ENCODE data around the gene BTF3L4.
"Not testable (repeated sequence)": the region's sequence is repeated elsewhere in the genome, so short reads cannot be mapped to it uniquely, and the experiment has no call there.

Gene BTF3L4

DNA sequence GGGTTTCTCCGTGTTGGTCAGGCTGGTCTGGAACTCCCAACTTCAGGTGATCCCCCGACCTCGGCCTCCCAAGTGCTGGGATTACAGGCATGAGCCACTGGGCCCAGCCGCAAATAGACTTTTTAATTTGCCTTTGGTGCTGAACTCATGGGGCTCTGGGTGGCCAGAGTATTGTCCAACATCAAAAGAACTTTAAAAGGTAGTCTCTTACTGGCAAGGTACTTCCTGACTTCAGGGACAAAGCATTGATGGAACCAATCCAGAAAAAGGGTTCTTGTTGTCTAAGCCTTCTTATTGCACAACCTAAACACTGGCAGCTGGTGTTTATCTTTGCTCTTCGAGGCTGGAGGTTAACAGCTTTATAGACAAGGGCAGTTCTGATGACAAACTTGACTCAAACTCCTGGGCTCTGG lies 18.7 kb upstream of the BTF3L4 start:
- H3K27me3 ChIP-seq: no peaks in the 10 kb centered on the region
- TF ChIP-seq, protein P1, sequence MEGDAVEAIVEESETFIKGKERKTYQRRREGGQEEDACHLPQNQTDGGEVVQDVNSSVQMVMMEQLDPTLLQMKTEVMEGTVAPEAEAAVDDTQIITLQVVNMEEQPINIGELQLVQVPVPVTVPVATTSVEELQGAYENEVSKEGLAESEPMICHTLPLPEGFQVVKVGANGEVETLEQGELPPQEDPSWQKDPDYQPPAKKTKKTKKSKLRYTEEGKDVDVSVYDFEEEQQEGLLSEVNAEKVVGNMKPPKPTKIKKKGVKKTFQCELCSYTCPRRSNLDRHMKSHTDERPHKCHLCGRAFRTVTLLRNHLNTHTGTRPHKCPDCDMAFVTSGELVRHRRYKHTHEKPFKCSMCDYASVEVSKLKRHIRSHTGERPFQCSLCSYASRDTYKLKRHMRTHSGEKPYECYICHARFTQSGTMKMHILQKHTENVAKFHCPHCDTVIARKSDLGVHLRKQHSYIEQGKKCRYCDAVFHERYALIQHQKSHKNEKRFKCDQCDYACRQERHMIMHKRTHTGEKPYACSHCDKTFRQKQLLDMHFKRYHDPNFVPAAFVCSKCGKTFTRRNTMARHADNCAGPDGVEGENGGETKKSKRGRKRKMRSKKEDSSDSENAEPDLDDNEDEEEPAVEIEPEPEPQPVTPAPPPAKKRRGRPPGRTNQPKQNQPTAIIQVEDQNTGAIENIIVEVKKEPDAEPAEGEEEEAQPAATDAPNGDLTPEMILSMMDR (IDR thresholded peaks at IDR 0.05; ENCODE audit: low read depth, low read length): no peak
- no peaks in the 10 kb centered on the region for H3K4me1 ChIP-seq
- DNase-seq: no peak
- no peaks in the 10 kb centered on the region for H3K9me3 ChIP-seq
- H3K4me3 ChIP-seq (ENCODE audit: low read depth, low read length): no peak overlapping the region
- no peaks in the 10 kb centered on the region for H3K36me3 ChIP-seq

DNA sequence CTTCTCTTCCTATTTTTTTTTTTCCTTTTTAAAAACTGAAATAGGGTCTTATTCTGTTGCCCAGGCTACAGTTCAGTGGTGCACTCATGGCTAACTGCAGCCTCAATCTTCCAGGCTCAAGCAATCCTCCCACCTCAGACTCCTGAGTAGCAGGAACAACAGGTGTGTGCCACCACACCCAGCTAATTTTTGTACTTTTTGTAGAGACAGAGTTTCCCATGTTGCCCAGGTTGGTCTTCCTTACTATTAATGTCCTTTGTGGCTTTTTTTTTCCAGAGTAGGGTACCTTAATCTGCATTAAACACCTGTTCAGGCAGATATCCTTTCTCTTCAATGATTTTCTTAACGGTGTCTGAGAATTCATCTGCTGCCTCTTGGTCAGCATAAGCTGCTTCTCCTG lies 18.2 kb upstream of the BTF3L4 start:
- TF ChIP-seq, protein P1 (IDR thresholded peaks at IDR 0.05; ENCODE audit: low read depth, low read length): no peak
- H3K36me3 ChIP-seq: no peaks in the 10 kb centered on the region

DNA sequence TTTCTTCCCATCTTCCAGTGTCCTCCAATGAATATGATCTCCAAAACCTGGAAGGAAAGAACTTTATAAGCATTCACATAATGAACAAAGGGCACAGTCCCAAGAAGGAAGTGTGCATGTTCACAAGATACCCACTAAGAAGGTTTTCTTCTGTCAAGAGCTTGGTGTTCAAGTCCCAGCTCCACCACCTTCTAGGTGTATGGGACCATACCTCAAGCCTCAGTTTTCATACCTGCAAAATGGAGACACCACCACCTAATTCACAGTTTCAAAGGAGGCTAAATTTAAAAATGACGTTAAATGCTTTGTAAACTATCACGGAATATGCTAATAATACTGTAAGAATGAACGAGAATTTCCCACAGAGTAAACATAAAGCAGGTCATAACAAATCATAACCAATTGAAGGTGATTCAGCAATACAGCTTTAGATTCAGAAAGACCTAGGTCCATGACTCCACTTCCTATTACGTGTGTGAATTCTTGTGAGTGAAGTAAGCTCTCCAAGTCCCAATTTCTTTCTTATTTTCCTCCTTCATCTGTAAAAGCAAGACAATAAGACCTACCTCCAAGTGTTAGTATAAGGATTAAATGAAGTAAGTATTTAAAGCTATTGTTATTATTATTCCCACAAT lies 14.4 kb upstream of the BTF3L4 start:
- no peak for DNase-seq
- Histone ChIP-seq H3K27me3 (no peaks in the 10 kb centered on the region), H3K36me3 (no peaks in the 10 kb centered on the region), H3K4me1 (no peaks in the 10 kb centered on the region), H3K9me3 (no peaks in the 10 kb centered on the region), H3K4me3 (ENCODE audit: low read depth, low read length) (no peak overlapping the region)
- TF ChIP-seq, protein P1 (IDR thresholded peaks at IDR 0.05; ENCODE audit: low read depth, low read length): no peak

More for the DNA sequence above, 18.2 kb upstream of the BTF3L4 start:
- Histone ChIP-seq H3K4me3 (ENCODE audit: low read depth, low read length) (no peak overlapping the region), H3K27me3 (no peaks in the 10 kb centered on the region), H3K9me3 (no peaks in the 10 kb centered on the region), H3K4me1 (no peaks in the 10 kb centered on the region)
- no peak for DNase-seq

DNA sequence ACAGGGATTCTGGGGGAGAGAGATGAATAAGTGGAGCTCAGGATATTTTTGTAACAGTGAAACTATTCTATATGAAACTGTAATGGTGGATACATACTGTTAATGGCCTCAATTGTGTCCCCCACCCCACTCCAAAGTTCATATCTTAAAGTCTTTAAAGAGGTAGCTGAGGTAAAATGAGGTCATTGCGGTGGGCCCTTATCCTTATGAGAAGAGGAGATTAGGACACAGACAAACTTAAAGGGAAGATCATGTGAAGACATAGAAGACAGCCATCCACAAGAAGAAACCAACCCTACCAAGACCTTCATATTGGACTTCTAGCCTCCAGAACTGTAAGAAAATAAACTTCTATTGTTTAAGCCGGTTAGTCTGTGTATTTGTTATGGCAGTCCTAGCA lies 10.9 kb upstream of the BTF3L4 start:
- Histone ChIP-seq H3K4me3 (ENCODE audit: low read depth, low read length) (no peak overlapping the region), H3K27me3 (no peaks in the 10 kb centered on the region), H3K4me1 (no peaks in the 10 kb centered on the region), H3K36me3 (no peaks in the 10 kb centered on the region), H3K9me3 (no peaks in the 10 kb centered on the region)
- DNase-seq: no peak
- TF ChIP-seq, protein P1 (IDR thresholded peaks at IDR 0.05; ENCODE audit: low read depth, low read length): no peak

DNA sequence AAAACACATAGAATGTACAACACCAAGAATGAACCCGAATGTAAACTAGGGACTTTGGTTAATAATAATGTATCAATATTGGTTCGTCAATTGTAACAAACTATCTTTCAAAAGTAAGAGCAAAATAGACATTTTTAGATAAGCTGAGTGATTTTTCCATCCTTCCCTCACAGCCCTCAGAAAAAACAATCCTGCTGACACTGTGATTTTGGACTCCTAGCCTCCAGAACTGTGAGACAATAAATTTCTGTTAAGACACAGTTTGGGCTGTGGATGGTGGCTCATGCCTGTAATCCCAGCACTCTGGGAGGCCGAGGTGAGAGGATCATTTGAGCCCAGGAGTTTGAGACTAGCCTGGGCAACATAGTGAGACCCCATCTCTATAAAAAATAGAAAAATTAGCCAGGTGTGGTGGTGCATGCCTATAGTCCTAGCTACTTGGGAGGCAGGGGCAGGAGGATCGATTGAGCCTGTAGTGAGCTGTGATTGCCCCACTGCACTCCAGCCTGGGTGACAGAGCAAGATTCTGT lies 10.4 kb upstream of the BTF3L4 start:
- not testable (repeated sequence) for H3K9me3 ChIP-seq; H3K36me3 ChIP-seq; H3K27me3 ChIP-seq; DNase-seq; H3K4me1 ChIP-seq; H3K4me3 ChIP-seq (ENCODE audit: low read depth, low read length)

DNA sequence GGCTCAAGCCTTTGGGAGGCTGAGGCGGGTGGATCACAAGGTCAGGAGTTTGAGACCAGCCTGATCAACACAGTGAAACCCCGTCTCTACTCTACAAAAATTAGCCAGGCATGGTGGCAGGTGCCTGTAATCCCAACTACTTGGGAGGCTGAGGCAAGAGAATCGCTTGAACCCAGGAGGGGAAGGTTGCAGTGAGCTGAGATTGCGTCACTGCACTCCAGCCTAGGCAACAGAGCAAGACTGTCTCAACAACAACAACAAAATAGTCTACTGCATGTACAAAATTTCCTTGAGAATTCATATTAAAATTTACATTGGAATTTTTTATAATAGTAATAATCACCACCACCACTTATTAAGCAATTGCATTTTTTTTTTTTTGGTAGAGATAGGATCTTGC lies 6.8 kb upstream of the BTF3L4 start:
- H3K4me3 ChIP-seq (ENCODE audit: low read depth, low read length); H3K27me3 ChIP-seq; DNase-seq; H3K36me3 ChIP-seq; H3K9me3 ChIP-seq; H3K4me1 ChIP-seq: not testable (repeated sequence)

DNA sequence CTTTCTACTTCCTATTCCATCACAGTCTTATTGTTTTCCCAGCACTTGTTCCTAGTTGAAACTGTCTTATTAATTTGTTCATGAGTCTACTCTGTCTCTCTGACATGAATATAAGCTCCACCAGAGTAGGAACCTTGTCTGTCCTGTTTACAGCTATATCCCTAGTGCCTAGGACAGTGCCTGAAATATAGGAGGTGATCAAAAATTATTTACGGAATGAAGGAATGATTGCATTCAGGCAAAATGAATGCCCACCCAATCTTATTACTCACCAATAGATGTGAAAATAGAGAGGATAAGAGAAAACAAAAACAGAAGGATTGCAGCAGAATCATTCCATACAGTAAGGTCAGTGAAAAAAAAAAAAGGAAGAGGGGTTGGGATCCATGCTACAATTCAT lies 2.2 kb upstream of the BTF3L4 start:
- DNase-seq: no peak
- H3K9me3 ChIP-seq: no peaks in the 10 kb centered on the region
- TF ChIP-seq, protein P1 (IDR thresholded peaks at IDR 0.05; ENCODE audit: low read depth, low read length): no peak
- no peaks in the 10 kb centered on the region for H3K4me1 ChIP-seq
- H3K27me3 ChIP-seq: no peaks in the 10 kb centered on the region
- H3K36me3 ChIP-seq: no peaks in the 10 kb centered on the region
- peak overlapping the region; percentile 91; the same call in 1 of the 2 replicates for H3K4me3 ChIP-seq (ENCODE audit: low read depth, low read length)

Data from BE2C (cell line).